Colon (tissue), 2 donors: ENCODE results near the gene PIP5K1C.

Source experiments
- FAIRE-seq: peaks from 2 replicates; lab custom pipeline; 2012; peaks lifted over from hg19 to GRCh38; lab: Jason Lieb, UNC
- donor health status: control.
- donor health status: control.

The PIP5K1C gene

GRCh38 chr19:3610745-3611717 lies 89.2 kb downstream of the PIP5K1C start:
- FAIRE-seq: no peak

- no peak for FAIRE-seq
These were observed 90.2 kb downstream of the PIP5K1C start for GRCh38 chr19:3609779-3610719.

GRCh38 chr19:3608750-3609322 lies 91.4 kb downstream of the PIP5K1C start:
- no peak for FAIRE-seq

- no peak for FAIRE-seq
These were observed 92.1 kb downstream of the PIP5K1C start for GRCh38 chr19:3608079-3608641.

- no peak for FAIRE-seq
These were observed 92.8 kb downstream of the PIP5K1C start for GRCh38 chr19:3607303-3608078.

- no peak for FAIRE-seq
These were observed 93.5 kb downstream of the PIP5K1C start, which contains the start of gene TBXA2R for GRCh38 chr19:3606690-3607289. TBXA2R (minus strand) TSS chr19:3606875; CDS start chr19:3600634, 6,241 bp downstream.

GRCh38 chr19:3606174-3606689 lies 94.0 kb downstream of the PIP5K1C start:
- no peak for FAIRE-seq

- FAIRE-seq: no peak
These were observed 94.5 kb downstream of the PIP5K1C start for GRCh38 chr19:3605770-3606169.

- no peak for FAIRE-seq
These were observed 94.9 kb downstream of the PIP5K1C start for GRCh38 chr19:3605361-3605760.

GRCh38 chr19:3604987-3605343 lies 95.3 kb downstream of the PIP5K1C start:
- no peak for FAIRE-seq

GRCh38 chr19:3604227-3604986 lies 95.9 kb downstream of the PIP5K1C start:
- FAIRE-seq: no peak

GRCh38 chr19:3603121-3603811 lies 97.0 kb downstream of the PIP5K1C start:
- FAIRE-seq: no peak

GRCh38 chr19:3601021-3601420 lies 99.2 kb downstream of the PIP5K1C start:
- no peak for FAIRE-seq

- no peak for FAIRE-seq
These were observed 100.5 kb downstream of the PIP5K1C start for GRCh38 chr19:3599776-3600187.

- no peak for FAIRE-seq
These were observed 104.7 kb downstream of the PIP5K1C start for GRCh38 chr19:3595521-3596061.

- no peak for FAIRE-seq
These were observed 107.1 kb downstream of the PIP5K1C start for GRCh38 chr19:3593156-3593555.

GRCh38 chr19:3591876-3592613 lies 108.2 kb downstream of the PIP5K1C start:
- no peak for FAIRE-seq
